ENCODE results near the gene S100PBP. TPM values are rescaled to one million over a fixed set of nuclear protein-coding genes. Genes with fewer than 3 reads are reported as not detected.

The S100PBP gene
- total and polyA plus RNA-seq, 4 donors = 30.2 to 54.9 (median 48.4) TPM

- Histone ChIP-seq H3K36me3 (ENCODE audit: control insufficient read depth, insufficient read depth, low read length) (peaks cover 19% of the 10 kb centered on the region), H3K4me1 (ENCODE audit: control insufficient read depth, insufficient read depth, low read length) (peaks cover 4% of the 10 kb centered on the region), H3K9me3 (ENCODE audit: control insufficient read depth, insufficient read depth, low read length) (no peaks in the 10 kb centered on the region), H3K27ac (ENCODE audit: low read depth, low read length) (no peak overlapping the region), H3K4me3 (ENCODE audit: low read depth, low read length) (no peak overlapping the region), H3K27me3 (ENCODE audit: control insufficient read depth, insufficient read depth, low read length) (no peaks in the 10 kb centered on the region)
- WGBS (ENCODE audit: insufficient coverage) = no CpG with 5 or more reads among the region's 2 CpGs
- DNase-seq (ENCODE audit: low read depth in 4 of 6, low spot score in 6 of 6) = peak in 1 of 6 donors; percentile 55
Observed at GRCh38 chr1:32858136-32858535, 40.7 kb downstream of the S100PBP start.

DNA sequence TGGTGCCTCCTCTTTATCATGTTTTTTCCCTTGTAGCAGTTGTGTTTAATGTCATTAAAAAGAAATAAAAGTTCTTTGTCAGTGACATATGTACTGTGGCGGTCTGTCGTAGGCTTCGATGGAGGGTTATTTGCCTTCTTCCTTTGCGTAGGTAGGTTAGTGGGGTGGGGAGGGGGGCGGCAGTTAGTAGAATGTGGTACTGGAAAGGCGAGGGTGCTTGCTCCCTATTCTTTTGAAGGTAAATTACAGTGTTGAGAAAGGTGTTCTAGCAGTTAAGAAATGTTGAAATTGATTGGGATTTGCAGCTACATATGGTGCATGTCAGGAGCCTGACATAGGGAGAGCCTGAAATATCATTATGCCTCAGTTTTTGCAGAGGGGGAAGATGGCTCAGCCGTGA lies 41.3 kb downstream of the S100PBP start:
- no peaks in the 10 kb centered on the region for H3K9me3 ChIP-seq (ENCODE audit: control insufficient read depth, insufficient read depth, low read length)
- no peak overlapping the region for H3K27ac ChIP-seq (ENCODE audit: low read depth, low read length)
- no peaks in the 10 kb centered on the region for H3K27me3 ChIP-seq (ENCODE audit: control insufficient read depth, insufficient read depth, low read length)
- 84% methylated on average over 4 of the region's 7 CpGs for WGBS (ENCODE audit: insufficient coverage)
- peaks cover 17% of the 10 kb centered on the region for H3K36me3 ChIP-seq (ENCODE audit: control insufficient read depth, insufficient read depth, low read length)
- DNase-seq (ENCODE audit: low read depth in 4 of 6, low spot score in 6 of 6) = no peak
- H3K4me1 ChIP-seq (ENCODE audit: control insufficient read depth, insufficient read depth, low read length) = peaks cover 11% of the 10 kb centered on the region
- H3K4me3 ChIP-seq (ENCODE audit: low read depth, low read length) = no peak overlapping the region

DNA sequence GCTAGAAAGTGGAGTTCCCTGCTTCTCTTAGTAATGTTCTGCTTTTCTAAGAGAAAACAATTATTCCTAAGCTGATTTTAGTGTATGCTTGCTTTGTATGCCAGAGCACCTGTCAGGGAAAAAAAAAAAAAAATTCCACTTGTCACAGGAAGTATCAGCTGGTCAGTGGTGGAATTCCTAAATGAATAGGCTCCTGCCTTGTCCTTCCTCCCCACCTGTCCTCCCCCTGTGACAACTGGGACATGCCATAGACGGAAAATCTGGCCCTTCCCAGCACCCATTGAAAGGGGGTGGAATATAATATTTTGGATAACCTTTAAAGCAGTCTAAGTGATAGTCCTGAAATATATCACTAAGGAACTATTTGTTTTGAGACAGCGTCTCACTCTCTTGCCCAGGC lies 42.5 kb downstream of the S100PBP start:
- no peaks in the 10 kb centered on the region for H3K27me3 ChIP-seq (ENCODE audit: control insufficient read depth, insufficient read depth, low read length)
- 100% methylated on average over 1 of the region's 2 CpGs for WGBS (ENCODE audit: insufficient coverage)
- H3K4me1 ChIP-seq (ENCODE audit: control insufficient read depth, insufficient read depth, low read length) = peaks cover 12% of the 10 kb centered on the region
- no peak overlapping the region for H3K27ac ChIP-seq (ENCODE audit: low read depth, low read length)
- DNase-seq (ENCODE audit: low read depth in 4 of 6, low spot score in 6 of 6) = no peak
- H3K4me3 ChIP-seq (ENCODE audit: low read depth, low read length) = no peak overlapping the region
- H3K36me3 ChIP-seq (ENCODE audit: control insufficient read depth, insufficient read depth, low read length) = peaks cover 23% of the 10 kb centered on the region
- no peaks in the 10 kb centered on the region for H3K9me3 ChIP-seq (ENCODE audit: control insufficient read depth, insufficient read depth, low read length)

DNA sequence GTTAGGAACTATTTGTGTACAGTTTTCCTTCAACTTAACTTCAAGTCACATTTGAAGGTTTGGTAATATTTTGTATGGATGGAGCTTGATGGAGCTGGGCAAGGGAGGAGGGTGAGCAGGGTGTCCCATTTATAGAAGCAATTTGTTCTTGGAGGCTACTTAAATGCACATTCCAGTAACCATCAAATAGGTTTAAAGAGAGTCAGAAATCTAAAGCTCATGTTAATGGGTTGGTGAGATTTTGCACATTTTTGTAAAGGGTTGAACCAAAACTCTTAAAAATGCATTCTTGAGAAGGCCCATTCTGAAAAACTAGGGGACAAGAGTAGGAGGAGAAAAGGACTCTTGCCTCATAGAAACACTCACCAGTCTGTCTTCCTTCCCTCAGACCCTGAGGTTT lies 43.1 kb downstream of the S100PBP start:
- Histone ChIP-seq H3K4me1 (ENCODE audit: control insufficient read depth, insufficient read depth, low read length) (peaks cover 12% of the 10 kb centered on the region), H3K27me3 (ENCODE audit: control insufficient read depth, insufficient read depth, low read length) (no peaks in the 10 kb centered on the region), H3K4me3 (ENCODE audit: low read depth, low read length) (no peak overlapping the region), H3K36me3 (ENCODE audit: control insufficient read depth, insufficient read depth, low read length) (peaks cover 24% of the 10 kb centered on the region), H3K27ac (ENCODE audit: low read depth, low read length) (no peak overlapping the region), H3K9me3 (ENCODE audit: control insufficient read depth, insufficient read depth, low read length) (no peaks in the 10 kb centered on the region)
- DNase-seq (ENCODE audit: low read depth in 4 of 6, low spot score in 6 of 6) = no peak

DNA sequence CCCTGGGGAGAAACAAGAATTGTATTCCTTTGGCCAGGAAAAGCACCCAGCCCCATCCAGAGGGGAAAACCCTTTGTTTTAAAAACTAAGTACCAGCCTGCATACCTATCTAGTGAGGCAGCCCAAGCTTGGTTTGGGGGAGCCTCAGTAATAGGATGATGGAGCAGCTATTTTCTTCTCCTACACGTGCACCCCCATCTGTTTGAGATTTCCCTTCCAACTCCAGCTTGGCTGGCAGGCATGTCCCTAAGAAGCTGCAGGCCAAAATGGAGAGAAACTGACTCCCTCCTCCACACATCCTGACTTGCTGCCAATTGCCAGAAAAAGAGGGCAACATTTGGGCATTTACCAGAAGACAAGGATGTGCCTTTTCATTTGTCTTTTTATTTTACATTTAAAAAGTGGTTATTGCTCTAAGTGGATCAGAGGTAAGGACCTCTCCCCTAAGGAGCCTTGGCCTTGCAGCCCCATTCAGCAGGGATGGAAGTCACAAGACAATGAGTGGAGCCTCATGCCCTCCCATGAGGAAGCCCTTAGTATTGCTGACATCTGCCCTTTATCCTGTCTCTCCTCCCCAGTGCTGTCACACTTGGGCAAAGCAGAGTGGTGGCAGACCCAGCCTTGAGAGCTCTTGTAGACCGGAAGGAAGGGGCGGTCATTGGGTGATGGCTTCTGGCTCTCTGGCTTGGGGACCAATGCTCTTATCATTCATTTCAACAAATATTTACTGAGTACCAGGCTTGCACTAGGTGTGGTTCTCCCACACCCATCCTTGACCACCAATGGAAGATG lies 44.6 kb downstream of the S100PBP start:
- 100% methylated on average over 2 of the region's 3 CpGs for WGBS (ENCODE audit: insufficient coverage)
- H3K36me3 ChIP-seq (ENCODE audit: control insufficient read depth, insufficient read depth, low read length) = peaks cover 28% of the 10 kb centered on the region
- H3K4me3 ChIP-seq (ENCODE audit: low read depth, low read length) = no peak overlapping the region
- H3K27ac ChIP-seq (ENCODE audit: low read depth, low read length) = no peak overlapping the region
- no peaks in the 10 kb centered on the region for H3K9me3 ChIP-seq (ENCODE audit: control insufficient read depth, insufficient read depth, low read length)
- no peaks in the 10 kb centered on the region for H3K27me3 ChIP-seq (ENCODE audit: control insufficient read depth, insufficient read depth, low read length)
- peaks cover 12% of the 10 kb centered on the region for H3K4me1 ChIP-seq (ENCODE audit: control insufficient read depth, insufficient read depth, low read length)
- DNase-seq (ENCODE audit: low read depth in 4 of 6, low spot score in 6 of 6) = peak in 1 of 6 donors; percentile 92

DNA sequence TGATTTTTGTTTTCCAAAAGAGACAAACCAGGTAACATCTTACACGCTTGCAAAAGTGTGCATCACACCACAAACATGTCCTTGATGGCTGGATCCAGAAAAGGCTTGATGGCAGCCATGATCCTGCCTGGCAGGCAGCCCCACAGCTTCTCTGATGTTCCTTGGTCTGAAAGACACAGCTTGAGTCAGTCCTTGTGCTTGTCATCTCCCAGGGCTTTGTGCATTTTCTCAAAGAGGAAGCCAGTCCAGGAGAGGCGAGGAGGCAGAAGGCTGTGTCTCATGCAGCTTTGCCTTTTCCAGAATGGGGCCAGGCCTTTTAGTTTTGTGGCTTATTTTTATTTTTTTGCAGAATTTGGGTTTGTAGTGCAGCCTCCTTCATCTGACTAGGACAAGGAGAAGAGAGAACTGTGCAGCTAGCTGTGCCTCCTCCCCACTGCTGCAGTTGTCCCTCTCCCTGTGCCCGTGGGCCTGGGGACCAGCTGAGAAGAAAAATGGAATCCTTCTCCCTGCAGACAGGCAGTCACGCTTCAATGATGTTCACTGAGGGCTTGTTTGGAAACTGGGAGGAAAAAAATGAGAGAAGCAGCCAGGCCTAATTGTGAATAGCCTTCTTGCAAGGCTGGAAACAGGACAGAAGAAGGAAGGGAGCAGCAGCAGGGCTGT lies 45.9 kb downstream of the S100PBP start:
- Histone ChIP-seq H3K27ac (ENCODE audit: low read depth, low read length) (no peak overlapping the region), H3K4me3 (ENCODE audit: low read depth, low read length) (no peak overlapping the region), H3K27me3 (ENCODE audit: control insufficient read depth, insufficient read depth, low read length) (no peaks in the 10 kb centered on the region), H3K9me3 (ENCODE audit: control insufficient read depth, insufficient read depth, low read length) (no peaks in the 10 kb centered on the region), H3K36me3 (ENCODE audit: control insufficient read depth, insufficient read depth, low read length) (peaks cover 37% of the 10 kb centered on the region), H3K4me1 (ENCODE audit: control insufficient read depth, insufficient read depth, low read length) (peaks cover 12% of the 10 kb centered on the region)
- peak in 1 of 6 donors; percentile 2 for DNase-seq (ENCODE audit: low read depth in 4 of 6, low spot score in 6 of 6)
- 49% methylated on average over 4 of the region's 4 CpGs for WGBS (ENCODE audit: insufficient coverage)

DNA sequence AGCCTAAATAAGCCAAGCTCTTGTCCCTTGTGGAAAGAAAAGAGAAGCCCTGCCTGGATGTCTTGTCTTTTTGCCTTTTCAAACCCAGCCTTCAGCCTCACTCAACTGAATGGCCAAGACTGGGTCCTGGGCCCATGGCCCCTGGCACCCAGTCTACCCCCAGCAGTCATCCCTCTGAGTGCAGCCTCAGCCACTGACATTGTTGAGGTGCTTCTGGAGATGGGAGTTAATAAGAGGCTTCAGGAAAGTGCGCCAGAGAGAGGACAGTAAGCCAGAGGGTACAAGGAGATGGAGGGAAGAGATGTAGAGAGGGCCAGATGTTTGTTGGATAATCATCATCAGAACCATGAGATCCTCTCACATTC lies 46.4 kb downstream of the S100PBP start:
- no peak overlapping the region for H3K27ac ChIP-seq (ENCODE audit: low read depth, low read length)
- peaks cover 40% of the 10 kb centered on the region for H3K36me3 ChIP-seq (ENCODE audit: control insufficient read depth, insufficient read depth, low read length)

DNA sequence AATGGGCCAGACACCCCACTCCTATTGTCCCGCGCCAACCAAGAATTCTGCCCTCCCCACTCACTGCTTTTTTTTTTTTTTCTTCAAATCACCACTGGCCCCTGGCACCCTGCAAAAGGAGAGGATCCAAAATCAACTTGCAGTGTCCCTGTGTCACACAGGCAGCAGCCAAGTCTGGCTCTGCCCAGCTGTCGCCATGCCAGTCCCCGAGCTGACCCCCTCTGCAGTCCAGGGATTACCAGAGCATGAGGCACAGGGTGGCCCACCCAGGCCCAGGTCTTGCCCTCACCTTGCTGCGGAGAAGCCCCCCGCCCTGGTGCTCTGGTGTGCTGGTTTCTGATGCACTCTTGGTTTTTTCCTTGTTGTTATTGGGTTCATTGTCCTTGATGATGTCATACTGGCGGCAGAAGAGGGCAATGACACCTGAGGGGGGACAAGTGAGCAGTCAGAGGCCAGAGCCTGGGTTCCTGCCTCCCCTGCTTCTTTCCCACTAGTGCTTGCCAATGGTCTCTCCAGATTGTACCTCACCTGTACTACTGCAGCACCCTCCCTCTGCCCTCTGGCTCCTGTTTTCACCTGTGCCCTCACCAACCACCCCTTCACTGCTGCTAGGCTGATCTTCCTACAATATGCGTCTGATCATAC lies 47.0 kb downstream of the S100PBP start:
- no peaks in the 10 kb centered on the region for H3K9me3 ChIP-seq (ENCODE audit: control insufficient read depth, insufficient read depth, low read length)
- H3K36me3 ChIP-seq (ENCODE audit: control insufficient read depth, insufficient read depth, low read length) = peaks cover 43% of the 10 kb centered on the region
- H3K27ac ChIP-seq (ENCODE audit: low read depth, low read length) = no peak overlapping the region
- no peaks in the 10 kb centered on the region for H3K27me3 ChIP-seq (ENCODE audit: control insufficient read depth, insufficient read depth, low read length)
- no peak overlapping the region for H3K4me3 ChIP-seq (ENCODE audit: low read depth, low read length)
- DNase-seq (ENCODE audit: low read depth in 4 of 6, low spot score in 6 of 6) = no peak
- peaks cover 19% of the 10 kb centered on the region for H3K4me1 ChIP-seq (ENCODE audit: control insufficient read depth, insufficient read depth, low read length)
- 94% methylated on average over 6 of the region's 8 CpGs for WGBS (ENCODE audit: insufficient coverage)

More for the DNA sequence above, 46.4 kb downstream of the S100PBP start:
- Histone ChIP-seq H3K4me3 (ENCODE audit: low read depth, low read length) (no peak overlapping the region), H3K4me1 (ENCODE audit: control insufficient read depth, insufficient read depth, low read length) (peaks cover 13% of the 10 kb centered on the region), H3K9me3 (ENCODE audit: control insufficient read depth, insufficient read depth, low read length) (no peaks in the 10 kb centered on the region), H3K27me3 (ENCODE audit: control insufficient read depth, insufficient read depth, low read length) (no peaks in the 10 kb centered on the region)
- DNase-seq (ENCODE audit: low read depth in 4 of 6, low spot score in 6 of 6) = no peak
- WGBS (ENCODE audit: insufficient coverage) = 100% methylated on average over 1 of the region's 1 CpG

- peaks cover 45% of the 10 kb centered on the region for H3K36me3 ChIP-seq (ENCODE audit: control insufficient read depth, insufficient read depth, low read length)
- no peaks in the 10 kb centered on the region for H3K27me3 ChIP-seq (ENCODE audit: control insufficient read depth, insufficient read depth, low read length)
- H3K9me3 ChIP-seq (ENCODE audit: control insufficient read depth, insufficient read depth, low read length) = no peaks in the 10 kb centered on the region
- H3K4me1 ChIP-seq (ENCODE audit: control insufficient read depth, insufficient read depth, low read length) = peaks cover 28% of the 10 kb centered on the region
- peak in 1 of 6 donors; percentile 1 for DNase-seq (ENCODE audit: low read depth in 4 of 6, low spot score in 6 of 6)
- H3K4me3 ChIP-seq (ENCODE audit: low read depth, low read length) = no peak overlapping the region
- 67% methylated on average over 1 of the region's 3 CpGs for WGBS (ENCODE audit: insufficient coverage)
- no peak overlapping the region for H3K27ac ChIP-seq (ENCODE audit: low read depth, low read length)
Observed at GRCh38 chr1:32865639-32866405, 48.4 kb downstream of the S100PBP start.
